HepG2 (cell line): Measurements from ENCODE around the gene ALDH18A1. TPM values are rescaled to one million over a fixed set of nuclear protein-coding genes. Genes with fewer than 3 reads are reported as not detected.

ENCODE experiments used
- ATAC-seq: fragments of 200-7000 bp; cut with Tn5 transposase; 3 replicates; pipeline ENCODE4 v1.9.1; 2020; ENCODE audit warnings: mild to moderate bottlenecking, moderate library complexity
- BruUV-seq: library from RNA; stranded (reverse); fragments of 400-500 nt; replicated peaks from 2 replicates; lab custom pipeline; 2021; lab: Mats Ljungman, UMichigan
- CTCF ChIA-PET: fragments of 300-600 bp; formaldehyde crosslinking; extraction: SDS; loops from one replicate; lab custom pipeline; 2021; ENCODE audit warnings: low total read pairs, inconsistent platforms, low intra/inter-chr PET ratio; lab: Yijun Ruan, JAX
- POLR2A ChIA-PET: fragments of 350-600 bp; sonication (Branson Sonifier 250); formaldehyde crosslinking; loops from one replicate; lab custom pipeline; 2020; ENCODE audit warnings: antibody characterized with exemption, inconsistent platforms; lab: Yijun Ruan, JAX
- DNase-seq: peaks from one replicate; pipeline ENCODE4 v3.0.0-alpha.2; 2015; ENCODE audit warnings: low spot score
- FAIRE-seq: peaks from 3 replicates; lab custom pipeline; 2011; peaks lifted over from hg19 to GRCh38; lab: Jason Lieb, UNC
- H2AFZ ChIP-seq: one replicate; pipeline ENCODE4 v1.6.1; 2011; ENCODE audit warnings: low read length, inconsistent platforms
- H3K27ac ChIP-seq: fragments of 300-600 bp; 3 replicates; pipeline ENCODE4 v1.8.0; 2011; ENCODE audit warnings: mixed run types, mild to moderate bottlenecking, mixed read lengths, low read length, inconsistent platforms; ENCODE audit not compliant: insufficient read depth; ENCODE audit errors: extremely low read length
- H3K27me3 ChIP-seq, 2 experiments: fragments of 200-600 bp in 1 of 2; 2 replicates in 1 of 2; 3 replicates in 1 of 2; pipeline versions ENCODE4 v1.6.0 to v1.8.0; 2011; ENCODE audit warnings: low read length in 2 of 2, mild to moderate bottlenecking in 2 of 2, moderate library complexity in 2 of 2, inconsistent platforms in 1 of 2; ENCODE audit not compliant: insufficient read depth in 2 of 2, control insufficient read depth in 1 of 2
- H3K36me3 ChIP-seq, 2 experiments: fragments of 200-600 bp in 1 of 2; replicated peaks in 1 of 2; 2 replicates in 1 of 2; 3 replicates in 1 of 2; pipeline versions ENCODE4 v1.5.1 to v1.8.0; 2011; ENCODE audit warnings: low read length in 2 of 2, inconsistent platforms in 1 of 2; ENCODE audit not compliant: insufficient read depth in 2 of 2, control insufficient read depth in 1 of 2
- H3K4me1 ChIP-seq: 2 replicates; pipeline ENCODE4 v1.5.1; 2012; ENCODE audit warnings: low read length, inconsistent platforms; ENCODE audit not compliant: insufficient read depth
- H3K4me2 ChIP-seq: 2 replicates; pipeline ENCODE4 v1.6.0; 2011; ENCODE audit warnings: low read depth, low read length, inconsistent platforms
- H3K4me3 ChIP-seq, 3 experiments: fragments of 200-600 bp in 1 of 3; sonication (generic), shearing (Covaris generic) in 1 of 3; replicated peaks in 1 of 3; 2 replicates each; pipeline ENCODE4 v1.5.1; 2011 to 2016; ENCODE audit warnings: low read length in 3 of 3, inconsistent platforms in 2 of 3, low read depth in 2 of 3, mild to moderate bottlenecking in 2 of 3, control low read depth in 1 of 3, mixed read lengths in 1 of 3; ENCODE audit not compliant: insufficient read depth in 1 of 3
- H3K79me2 ChIP-seq: one replicate; pipeline ENCODE4 v1.6.1; 2011; ENCODE audit warnings: low read length, inconsistent platforms; ENCODE audit not compliant: insufficient read depth
- H3K9ac ChIP-seq: 2 replicates; pipeline ENCODE4 v1.6.0; 2011; ENCODE audit warnings: mild to moderate bottlenecking, low read depth, low read length, inconsistent platforms; ENCODE audit not compliant: insufficient read depth
- H3K9me3 ChIP-seq: 2 replicates; pipeline ENCODE4 v1.5.1; 2012; ENCODE audit warnings: mild to moderate bottlenecking, low read length
- H4K20me1 ChIP-seq: 2 replicates; pipeline ENCODE4 v1.6.0; 2011; ENCODE audit warnings: inconsistent platforms, mild to moderate bottlenecking, low read length, moderate library complexity; ENCODE audit not compliant: insufficient read depth
- BRF2 ChIP-seq: sonication (generic); formaldehyde crosslinking; IDR thresholded peaks from 2 replicates; pipeline ENCODE4 v1.8.1; 2022; ENCODE audit warnings: mild to moderate bottlenecking, missing genetic modification reagents
- DNMT3B ChIP-seq: conservative IDR thresholded peaks from 2 replicates; pipeline ENCODE4 v1.6.1; 2016; ENCODE audit warnings: missing biosample characterization, control low read depth
- NCOA2 ChIP-seq: sonication (generic); formaldehyde crosslinking; IDR thresholded peaks from 2 replicates; pipeline ENCODE4 v1.8.0; 2022; ENCODE audit warnings: inconsistent platforms
- PCBP1 ChIP-seq: fragments of 200-400 bp; formaldehyde crosslinking; IDR thresholded peaks from 2 replicates; pipeline ENCODE4 v1.6.1; 2017; ENCODE audit warnings: mild to moderate bottlenecking, low read depth, low read length, borderline replicate concordance
- PRDM4 ChIP-seq: sonication (generic); formaldehyde crosslinking; IDR thresholded peaks from 2 replicates; pipeline ENCODE4 v1.9.0; 2021; ENCODE audit warnings: missing genetic modification reagents, borderline replicate concordance
- TGIF2 ChIP-seq: IDR thresholded peaks from 2 replicates; pipeline ENCODE4 v1.6.1; 2016; ENCODE audit warnings: control low read depth, missing compliant biosample characterization
- TRIM24 ChIP-seq: sonication (generic); formaldehyde crosslinking; IDR thresholded peaks from 2 replicates; pipeline ENCODE4 v1.8.0; 2022; ENCODE audit warnings: mild to moderate bottlenecking, missing genetic modification reagents
- ZNF572 ChIP-seq: sonication (generic); formaldehyde crosslinking; IDR thresholded peaks from 2 replicates; pipeline ENCODE4 v1.5.1; 2020; ENCODE audit warnings: mild to moderate bottlenecking, missing genetic modification reagents
- WGBS: methylation state at CpG from one replicate; pipeline ENCODE4 v1.1.6; 2017; ENCODE audit warnings: low lambda C conversion rate; 5-methylcytosine and 5-hydroxymethylcytosine counted together
- in situ Hi-C: cut with HindIII; loops from 2 replicates; pipeline ENCODE4 v1.10.0; 2017; ENCODE audit warnings: low pct_unique_long_range_greater_than_20kb; ENCODE audit not compliant: extremely low pct_ligation_motif_present
- intact Hi-C: fragments of 100-400 bp; cut with micrococcal nuclease; formaldehyde crosslinking; loops from one replicate; pipeline ENCODE4 v1.10.0; 2022; ENCODE audit not compliant: unreplicated experiment
- polyA plus RNA-seq, 8 experiments: library from polyadenylated mRNA; depleted of rRNA in 3 of 8; stranded (reverse) in 7 of 8; unstranded in 1 of 8; fragments of >200 nt; fragmentation: Illumina TruSeq in 4 of 8; extraction: Trizol in 4 of 8; gene quantifications; 2 replicates each; pipeline versions ENCODE4 v1.2.1 to v1.2.3, GENCODE V29; 2011 to 2016; ENCODE audit warnings: low read depth in 4 of 8, missing spikeins in 1 of 8, mixed read lengths in 1 of 8; ENCODE audit not compliant: insufficient read depth in 1 of 8
- total RNA-seq, 5 experiments: library from RNA; depleted of rRNA; stranded (reverse); fragments of >200 nt; fragmentation: Illumina TruSeq; extraction: Trizol; gene quantifications; 2 replicates each; pipeline ENCODE4 v1.2.3, GENCODE V29; 2016; ENCODE audit warnings: low read depth in 1 of 5

Gene ALDH18A1
- total and polyA plus RNA-seq, 2 of the 13 experiments (the other 11 are each of a cell fraction or from before 2014, with no cell fraction given) = 180 to 263 TPM

- ChIA-PET CTCF (no interaction called here), POLR2A (no interaction called here)
- WGBS = 33% methylated on average over 3 of the region's 3 CpGs
- intact Hi-C loops = no loop called here
- no peak overlapping the region for H3K27ac ChIP-seq
- TF ChIP-seq PCBP1 (no peak), TRIM24 (CRISPR knock-in tag) (no peak), BRF2 (CRISPR knock-in tag) (no peak), DNMT3B (CRISPR knock-in tag) (no peak), PRDM4 (CRISPR knock-in tag) (no peak), ZNF572 (no peak), NCOA2 (CRISPR knock-in tag) (no peak), TGIF2 (CRISPR knock-in tag) (no peak)
- peaks cover 10% of the 10 kb centered on the region for H3K4me1 ChIP-seq
- no peak for ATAC-seq
- no peaks in the 10 kb centered on the region for H3K9me3 ChIP-seq
- H3K27me3 ChIP-seq = no peaks in the 10 kb centered on the region; a peak in 1 of 5 replicates
- no peaks in the 10 kb centered on the region for H3K36me3 ChIP-seq
- no peak for DNase-seq
- no peaks in the 10 kb centered on the region for H4K20me1 ChIP-seq
- H3K79me2 ChIP-seq = peaks cover 13% of the 10 kb centered on the region
- H3K9ac ChIP-seq = no peak overlapping the region
- in situ Hi-C loops = loop anchor here (5.0 kb wide), 1 partner anchor 145 kb away; no protein-coding TSS in a partner anchor
- H3K4me2 ChIP-seq = no peak overlapping the region
- H2AFZ ChIP-seq = no peak overlapping the region
- BruUV-seq = no TSS peak
- no peak overlapping the region for H3K4me3 ChIP-seq
- FAIRE-seq = no peak
These were observed 40.9 kb upstream of the ALDH18A1 start for GRCh38 chr10:95697429-95697828.
